Inferior parietal cortex (tissue), 1 donor: ENCODE data around the gene PCBP2.
"Not testable (repeated sequence)": the region's sequence is repeated elsewhere in the genome, so short reads cannot be mapped to it uniquely, and the experiment has no call there.

Source experiments
- DNase-seq: peaks from one replicate; pipeline ENCODE4 v3.0.0-alpha.2; 2016; ENCODE audit errors: extremely low spot score

Gene PCBP2

GRCh38 chr12:53472056-53472582 is 20.2 kb downstream of the PCBP2 start:
- no peak for DNase-seq

- no peak for DNase-seq
These were observed 22.2 kb downstream of the PCBP2 start for GRCh38 chr12:53474077-53474476.

- DNase-seq = no peak
These were observed 22.9 kb downstream of the PCBP2 start for GRCh38 chr12:53474819-53475218.

- DNase-seq = no peak
These were observed 24.9 kb downstream of the PCBP2 start for GRCh38 chr12:53476769-53477209.

GRCh38 chr12:53478865-53479264 is 27.0 kb downstream of the PCBP2 start:
- no peak for DNase-seq

GRCh38 chr12:53479331-53479730 is 27.4 kb downstream of the PCBP2 start:
- no peak for DNase-seq

GRCh38 chr12:53480491-53481442 is 28.9 kb downstream of the PCBP2 start:
- no peak for DNase-seq

GRCh38 chr12:53481458-53481857 is 29.6 kb downstream of the PCBP2 start:
- not testable (repeated sequence) for DNase-seq

GRCh38 chr12:53481939-53482586 is 30.2 kb downstream of the PCBP2 start:
- no peak for DNase-seq

GRCh38 chr12:53482626-53483168 is 30.8 kb downstream of the PCBP2 start:
- no peak for DNase-seq

- DNase-seq = no peak
These were observed 31.5 kb downstream of the PCBP2 start for GRCh38 chr12:53483225-53483978.

- no peak for DNase-seq
These were observed 32.1 kb downstream of the PCBP2 start for GRCh38 chr12:53483979-53484377.

- DNase-seq = no peak
These were observed 33.0 kb downstream of the PCBP2 start for GRCh38 chr12:53484686-53485575.

- DNase-seq = no peak
These were observed 34.2 kb downstream of the PCBP2 start for GRCh38 chr12:53485955-53486735.

GRCh38 chr12:53486736-53487487 is 35.0 kb downstream of the PCBP2 start:
- no peak for DNase-seq

GRCh38 chr12:53489242-53489864 is 37.5 kb downstream of the PCBP2 start:
- no peak for DNase-seq

- no peak for DNase-seq
These were observed 40.3 kb downstream of the PCBP2 start for GRCh38 chr12:53492188-53492587.

- peak; percentile 90 for DNase-seq
These were observed 41.1 kb downstream of the PCBP2 start for GRCh38 chr12:53492830-53493609.
